NCI-H82 treated with DMSO at 0.1 percent for 48 hours (cell line): ENCODE data around the gene TH.
"Not testable (repeated sequence)": the region's sequence is repeated elsewhere in the genome, so short reads cannot be mapped to it uniquely, and the experiment has no call there.

Experiments
- DNase-seq: peaks from one replicate; lab custom pipeline; 2025; ENCODE audit not compliant: unreplicated experiment; lab: John Stamatoyannopoulos, UW

TH gene

GRCh38 chr11:2196970-2197770, 25.6 kb upstream of the TH start:
- DNase-seq = no peak

GRCh38 chr11:2195756-2196088, 24.1 kb upstream of the TH start:
- DNase-seq = no peak

GRCh38 chr11:2194877-2195755, 23.5 kb upstream of the TH start:
- DNase-seq = no peak

- not testable (repeated sequence) for DNase-seq
These were observed 22.4 kb upstream of the TH start for GRCh38 chr11:2193888-2194595.

DNA sequence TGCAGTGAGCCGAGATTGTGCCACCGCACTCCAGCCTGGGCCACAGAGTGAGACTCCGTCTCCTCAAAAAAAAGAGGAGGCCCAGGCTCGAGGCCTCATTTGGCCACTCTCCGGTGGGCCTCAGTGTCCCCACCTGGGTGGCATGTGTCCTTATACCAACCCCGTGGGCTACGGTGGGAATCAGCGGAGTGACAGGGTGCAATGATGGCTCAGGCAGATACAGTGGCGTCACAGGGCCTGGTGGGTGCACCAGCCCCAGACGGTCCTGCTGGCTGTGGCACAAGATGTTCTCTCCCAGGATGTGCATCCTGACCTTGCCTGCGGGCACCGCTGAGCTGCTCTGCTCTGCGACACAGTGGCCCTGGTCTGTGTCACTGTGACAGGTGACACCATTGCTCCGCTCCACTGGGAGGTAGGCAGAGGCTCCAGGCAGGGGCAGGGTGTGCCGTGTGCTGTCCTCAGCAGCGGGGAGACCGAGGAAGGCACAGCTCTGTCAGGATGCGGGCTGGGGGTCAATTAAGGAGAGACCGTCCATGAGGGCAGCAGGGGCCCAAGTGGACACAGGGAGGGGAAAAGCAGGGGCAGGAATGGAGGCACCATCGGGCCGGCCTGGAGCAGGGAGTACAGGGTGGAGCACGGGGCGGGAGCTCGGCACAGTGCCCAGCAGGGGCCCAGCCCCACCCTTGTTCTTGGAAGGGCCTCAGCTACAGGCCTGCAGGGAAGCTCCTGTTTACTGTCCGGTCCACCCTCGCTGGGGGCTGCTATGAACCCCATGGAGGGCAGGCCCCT, 21.7 kb upstream of the TH start:
- DNase-seq = no peak

DNA sequence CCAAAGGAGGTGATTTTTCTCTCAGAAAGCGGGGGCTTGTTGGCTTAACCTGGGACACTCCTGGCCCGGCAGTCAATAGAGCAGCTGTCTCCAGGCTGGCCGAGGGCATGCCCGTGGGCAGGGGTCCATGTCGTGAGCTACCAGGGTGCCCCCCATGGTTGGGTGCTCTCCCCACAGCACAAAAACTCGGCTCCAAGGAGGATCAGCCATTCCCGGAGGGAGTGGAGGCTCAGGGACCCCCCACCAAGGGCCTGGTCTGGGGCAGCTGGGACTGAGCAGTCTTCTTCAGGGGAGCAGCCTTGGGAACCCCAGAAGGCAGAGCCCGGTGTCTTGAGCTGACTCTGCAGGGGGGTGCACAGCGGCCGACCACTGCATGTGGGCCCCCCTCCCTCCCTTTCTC, 20.8 kb upstream of the TH start:
- no peak for DNase-seq

DNA sequence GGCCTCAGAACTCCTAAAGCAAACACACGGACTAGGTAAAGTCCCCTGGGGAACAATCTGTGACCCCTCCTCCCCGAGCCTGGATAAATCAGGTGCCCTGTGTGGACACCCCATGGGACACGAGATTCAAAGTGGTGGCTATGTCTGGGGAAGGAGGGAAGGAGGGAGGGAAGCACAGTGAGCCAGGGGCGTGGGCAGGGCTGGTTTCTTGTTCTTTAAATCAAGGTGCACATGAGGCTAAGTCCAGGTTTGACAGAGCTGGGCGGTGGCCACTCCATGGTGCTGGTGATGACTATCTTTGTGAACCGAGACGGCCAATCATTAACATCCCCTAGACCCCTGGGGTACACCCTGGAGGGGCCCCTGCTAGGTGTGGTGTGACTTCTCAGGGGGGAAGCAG, 20.3 kb upstream of the TH start:
- no peak for DNase-seq

DNA sequence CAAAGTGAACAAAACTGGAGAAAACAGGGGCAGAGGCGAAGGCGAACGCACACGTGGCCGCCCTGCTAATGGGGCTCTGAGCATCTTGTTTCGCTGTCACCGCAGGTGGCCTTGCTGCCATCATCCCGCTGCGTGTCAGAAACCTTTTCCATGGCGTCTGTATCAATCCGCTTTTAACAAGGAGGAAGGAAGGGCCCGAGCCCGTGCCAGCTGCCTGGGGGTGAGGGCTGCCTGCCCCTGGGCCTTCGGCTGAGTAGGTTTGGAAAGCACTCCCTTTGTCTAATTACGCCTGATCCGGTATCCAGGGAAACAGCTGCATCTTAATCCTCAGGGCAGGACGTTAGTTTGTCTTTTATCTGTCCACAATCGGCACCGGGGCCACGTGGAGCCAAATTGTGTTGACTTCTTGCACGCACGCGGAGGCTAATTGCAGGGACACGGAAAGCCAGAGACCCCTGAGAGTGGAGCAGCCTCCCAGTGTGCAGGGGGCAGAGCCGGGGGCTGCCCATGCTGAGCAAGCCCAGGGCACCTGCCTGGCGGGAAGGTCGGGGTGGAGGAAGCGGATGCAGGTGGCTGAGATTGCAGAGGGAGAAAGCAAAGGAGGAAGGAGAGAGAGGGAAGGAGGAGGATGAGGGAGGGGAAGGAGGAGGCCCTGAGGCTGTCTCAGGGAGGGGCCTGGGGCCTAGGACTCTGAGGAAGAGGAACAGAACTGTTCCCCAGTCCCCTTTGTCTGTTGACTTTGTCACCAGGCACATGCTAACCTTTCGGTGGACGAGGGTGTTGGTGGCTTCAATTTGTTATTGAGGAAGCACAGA, 19.2 kb upstream of the TH start:
- DNase-seq = no peak

GRCh38 chr11:2189938-2190656, 18.5 kb upstream of the TH start:
- no peak for DNase-seq

- no peak for DNase-seq
These were observed 17.1 kb upstream of the TH start for GRCh38 chr11:2188745-2189144.

DNA sequence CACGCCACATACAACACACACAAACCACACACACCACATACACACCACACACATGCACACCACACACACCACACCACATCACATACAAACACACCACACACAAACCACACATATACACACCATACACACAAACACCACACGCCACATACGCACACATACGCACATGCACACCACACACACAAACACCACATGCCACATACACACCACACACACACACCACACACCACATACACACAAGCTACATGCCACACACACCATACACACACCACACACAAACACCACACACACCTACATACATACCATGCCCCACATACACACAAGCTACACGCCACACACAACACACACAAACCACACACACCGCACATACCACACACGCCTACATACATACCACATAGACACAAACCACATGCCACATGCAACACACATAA, 15.7 kb upstream of the TH start:
- no peak for DNase-seq

DNA sequence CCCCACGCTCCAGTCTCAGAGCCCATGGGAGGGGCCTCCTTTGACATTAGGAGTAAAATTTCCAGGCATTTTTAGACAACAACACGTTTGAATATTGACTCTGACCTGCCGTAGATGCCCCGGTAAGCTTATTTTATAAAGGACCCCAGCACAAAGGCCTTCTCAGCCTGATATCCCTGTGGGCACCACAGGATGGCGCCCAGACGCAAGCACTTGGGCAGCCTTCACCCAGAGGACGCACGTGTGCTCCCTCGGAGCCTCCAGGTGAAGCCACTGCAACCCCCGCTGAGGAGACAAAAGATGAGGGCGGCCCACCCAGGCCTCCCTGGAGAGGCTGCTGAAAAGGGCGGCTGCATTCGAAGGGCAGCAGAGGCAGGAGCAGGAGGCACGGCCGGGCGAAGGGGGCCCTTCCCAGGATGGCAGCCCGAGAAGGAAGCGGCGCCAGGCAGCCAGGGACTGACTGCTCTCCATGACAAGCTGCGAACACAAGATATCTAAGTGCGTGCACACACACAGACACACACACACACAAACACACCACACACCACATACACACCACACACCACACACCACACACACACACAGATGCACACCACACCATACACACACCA, 15.2 kb upstream of the TH start:
- no peak for DNase-seq

- no peak for DNase-seq
These were observed 13.9 kb upstream of the TH start for GRCh38 chr11:2185324-2186085.

- DNase-seq = no peak
These were observed 11.3 kb upstream of the TH start for GRCh38 chr11:2182692-2183474.

GRCh38 chr11:2182075-2182474, 10.5 kb upstream of the TH start:
- no peak for DNase-seq

GRCh38 chr11:2180789-2181370, 9.3 kb upstream of the TH start:
- DNase-seq = no peak

- no peak for DNase-seq
These were observed 8.7 kb upstream of the TH start for GRCh38 chr11:2180347-2180746.
